ENCODE measurements around the gene MCRIP2.

The MCRIP2 gene

GRCh38 chr16:593406-593805 lies 48.2 kb upstream of the MCRIP2 start:
- peaks cover 6% of the 10 kb centered on the region for H4K20me1 ChIP-seq (ENCODE audit: insufficient read depth, low read length, poor library complexity, severe bottlenecking)
- TF ChIP-seq CTCF (conservative IDR thresholded peaks at IDR 0.05; ENCODE audit: low read length) (no peak), EZH2phosphoT487 (IDR thresholded peaks at IDR 0.05; ENCODE audit: borderline replicate concordance) (no peak)
- H3K9ac ChIP-seq (ENCODE audit: low read depth, low read length, poor library complexity, severe bottlenecking) = peak overlapping the region; percentile 62

DNA sequence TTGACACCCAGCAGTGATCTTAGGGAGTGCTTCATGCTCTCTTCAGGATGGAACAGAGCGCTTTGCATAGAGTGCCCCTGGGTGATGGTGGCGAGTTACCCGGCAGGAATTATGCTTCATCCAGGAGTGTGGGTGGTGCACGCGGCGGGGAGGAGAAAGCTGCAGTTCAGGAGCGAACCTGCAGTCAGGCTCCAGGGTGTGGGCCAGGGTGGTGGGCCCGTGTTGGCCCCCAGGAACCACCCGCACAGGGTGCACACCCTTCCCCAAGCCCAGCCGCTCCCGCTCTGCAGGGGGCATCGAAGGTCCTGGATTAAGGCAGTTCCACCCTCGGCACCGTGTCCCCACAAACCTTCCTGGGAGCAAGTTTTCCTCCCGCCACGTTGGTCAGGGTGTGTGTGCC lies 47.8 kb upstream of the MCRIP2 start:
- Histone ChIP-seq H3K9ac (ENCODE audit: low read depth, low read length, poor library complexity, severe bottlenecking) (peak overlapping the region; percentile 62), H3K4me1 (ENCODE audit: insufficient read depth, low read length, poor library complexity, severe bottlenecking) (peaks cover 25% of the 10 kb centered on the region), H4K20me1 (ENCODE audit: insufficient read depth, low read length, poor library complexity, severe bottlenecking) (peaks cover 6% of the 10 kb centered on the region), H3K27me3 (ENCODE audit: insufficient read depth, low read length, poor library complexity, severe bottlenecking) (no peaks in the 10 kb centered on the region), H2AFZ (ENCODE audit: low read length) (no peak overlapping the region), H3F3A (ENCODE audit: low read depth) (no peaks in the 10 kb centered on the region), H3K9me3 (ENCODE audit: insufficient read depth, low read depth, low read length) (no peaks in the 10 kb centered on the region), H3K4me3 (ENCODE audit: low read length, poor library complexity, severe bottlenecking) (no peak overlapping the region), H3K4me2 (ENCODE audit: low read depth, low read length, poor library complexity, severe bottlenecking) (peak overlapping the region; percentile 85), H3K36me3 (ENCODE audit: insufficient read depth, low read length) (no peaks in the 10 kb centered on the region), H3K79me2 (ENCODE audit: insufficient read depth, low read length) (peaks cover 54% of the 10 kb centered on the region; the same call in 1 of the 2 replicates), H3K9me2 (replicated peaks; ENCODE audit: low read depth, low read length) (no peaks in the 10 kb centered on the region)
- no peak for TF ChIP-seq EZH2phosphoT487 (IDR thresholded peaks at IDR 0.05; ENCODE audit: borderline replicate concordance)
- TF ChIP-seq CTCF (conservative IDR thresholded peaks at IDR 0.05; ENCODE audit: low read length) = no peak

More at GRCh38 chr16:593406-593805, 48.2 kb upstream of the MCRIP2 start:
- Histone ChIP-seq H3K9me3 (ENCODE audit: insufficient read depth, low read depth, low read length) (no peaks in the 10 kb centered on the region), H3K4me3 (ENCODE audit: low read length, poor library complexity, severe bottlenecking) (peak overlapping the region; percentile 60), H3F3A (ENCODE audit: low read depth) (no peaks in the 10 kb centered on the region), H2AFZ (ENCODE audit: low read length) (no peak overlapping the region), H3K79me2 (ENCODE audit: insufficient read depth, low read length) (peaks cover 54% of the 10 kb centered on the region; the same call in 1 of the 2 replicates), H3K9me2 (replicated peaks; ENCODE audit: low read depth, low read length) (no peaks in the 10 kb centered on the region), H3K27me3 (ENCODE audit: insufficient read depth, low read length, poor library complexity, severe bottlenecking) (no peaks in the 10 kb centered on the region), H3K36me3 (ENCODE audit: insufficient read depth, low read length) (no peaks in the 10 kb centered on the region), H3K4me2 (ENCODE audit: low read depth, low read length, poor library complexity, severe bottlenecking) (peak overlapping the region; percentile 85), H3K4me1 (ENCODE audit: insufficient read depth, low read length, poor library complexity, severe bottlenecking) (peaks cover 25% of the 10 kb centered on the region)

DNA sequence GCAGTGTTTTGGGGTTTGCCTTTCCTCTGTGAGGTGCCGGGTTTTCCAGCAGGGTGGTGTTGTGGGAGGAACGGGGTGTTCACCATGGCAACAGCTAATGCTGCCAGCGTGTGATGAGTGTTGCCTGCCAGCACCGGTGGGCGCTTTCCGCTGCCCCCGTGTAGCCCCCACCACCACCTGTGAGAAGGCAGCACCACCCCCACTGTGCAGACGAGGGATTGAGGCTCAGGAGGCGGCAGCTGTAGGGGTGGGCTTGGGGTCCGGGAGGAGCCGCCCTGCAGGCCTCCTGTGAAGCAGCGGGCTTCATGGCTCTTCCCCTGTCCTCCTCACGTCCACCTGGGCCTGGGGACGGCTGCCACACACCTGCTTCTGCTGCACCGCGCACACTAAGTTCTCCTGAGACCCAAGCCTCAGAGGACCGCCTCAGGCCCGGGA lies 46.5 kb upstream of the MCRIP2 start:
- peaks cover 25% of the 10 kb centered on the region for H3K4me1 ChIP-seq (ENCODE audit: insufficient read depth, low read length, poor library complexity, severe bottlenecking)
- no peak overlapping the region for H3K9ac ChIP-seq (ENCODE audit: low read depth, low read length, poor library complexity, severe bottlenecking)
- no peaks in the 10 kb centered on the region for H3K9me2 ChIP-seq (replicated peaks; ENCODE audit: low read depth, low read length)
- peaks cover 6% of the 10 kb centered on the region for H4K20me1 ChIP-seq (ENCODE audit: insufficient read depth, low read length, poor library complexity, severe bottlenecking)
- H3K36me3 ChIP-seq (ENCODE audit: insufficient read depth, low read length) = no peaks in the 10 kb centered on the region; the same call in 1 of the 2 replicates
- H3K4me2 ChIP-seq (ENCODE audit: low read depth, low read length, poor library complexity, severe bottlenecking) = no peak overlapping the region
- H2AFZ ChIP-seq (ENCODE audit: low read length) = no peak overlapping the region
- no peaks in the 10 kb centered on the region for H3K9me3 ChIP-seq (ENCODE audit: insufficient read depth, low read depth, low read length)
- H3K4me3 ChIP-seq (ENCODE audit: low read length, poor library complexity, severe bottlenecking) = no peak overlapping the region
- TF ChIP-seq EZH2phosphoT487 (IDR thresholded peaks at IDR 0.05; ENCODE audit: borderline replicate concordance) (no peak), CTCF (conservative IDR thresholded peaks at IDR 0.05; ENCODE audit: low read length) (no peak)
- H3K79me2 ChIP-seq (ENCODE audit: insufficient read depth, low read length) = peaks cover 54% of the 10 kb centered on the region; the same call in 1 of the 2 replicates
- H3F3A ChIP-seq (ENCODE audit: low read depth) = no peaks in the 10 kb centered on the region
- H3K27me3 ChIP-seq (ENCODE audit: insufficient read depth, low read length, poor library complexity, severe bottlenecking) = no peaks in the 10 kb centered on the region

Data from Loucy (cell line).